Skeletal muscle tissue (tissue), 4 donors: ENCODE results near the gene NCS1. TPM values are rescaled to one million over a fixed set of nuclear protein-coding genes. Genes with fewer than 3 reads are reported as not detected.

Source experiments
- H3K27ac ChIP-seq: one replicate; pipeline ENCODE4 v1.7.0; 2013; ENCODE audit warnings: mild to moderate bottlenecking, low read depth, low read length, inconsistent platforms
- H3K27me3 ChIP-seq, 3 donors: one replicate each; pipeline ENCODE4 v1.7.0; 2013; ENCODE audit warnings: low read length in 3 of 3; ENCODE audit not compliant: control insufficient read depth in 3 of 3, insufficient read depth in 3 of 3
- H3K36me3 ChIP-seq, 3 donors: one replicate each; pipeline ENCODE4 v1.7.0; 2013; ENCODE audit warnings: low read length in 3 of 3; ENCODE audit not compliant: control insufficient read depth in 3 of 3, insufficient read depth in 3 of 3
- H3K4me1 ChIP-seq, 3 donors: one replicate each; pipeline ENCODE4 v1.7.0; 2013; ENCODE audit warnings: low read length in 3 of 3, mild to moderate bottlenecking in 3 of 3; ENCODE audit not compliant: control insufficient read depth in 3 of 3, insufficient read depth in 3 of 3
- H3K4me3 ChIP-seq, 3 donors: one replicate each; pipeline ENCODE4 v1.7.0; 2013; ENCODE audit warnings: low read length in 3 of 3
- H3K9ac ChIP-seq, 3 donors: one replicate each; pipeline ENCODE4 v1.7.0; 2013; ENCODE audit warnings: low read length in 3 of 3, mild to moderate bottlenecking in 3 of 3, moderate library complexity in 2 of 3, low read depth in 1 of 3
- H3K9me3 ChIP-seq, 3 donors: one replicate each; pipeline ENCODE4 v1.7.0; 2013; ENCODE audit warnings: low read length in 3 of 3; ENCODE audit not compliant: control insufficient read depth in 3 of 3
- total RNA-seq: library from RNA; depleted of rRNA; stranded (reverse); fragments of >200 nt; gene quantifications from one replicate; pipeline ENCODE4 v1.2.3, GENCODE V29; 2014
- donor health status: Osteomylitis.

NCS1 gene
- total RNA-seq, 1 donor from 2014 or later: 19.3 TPM

DNA sequence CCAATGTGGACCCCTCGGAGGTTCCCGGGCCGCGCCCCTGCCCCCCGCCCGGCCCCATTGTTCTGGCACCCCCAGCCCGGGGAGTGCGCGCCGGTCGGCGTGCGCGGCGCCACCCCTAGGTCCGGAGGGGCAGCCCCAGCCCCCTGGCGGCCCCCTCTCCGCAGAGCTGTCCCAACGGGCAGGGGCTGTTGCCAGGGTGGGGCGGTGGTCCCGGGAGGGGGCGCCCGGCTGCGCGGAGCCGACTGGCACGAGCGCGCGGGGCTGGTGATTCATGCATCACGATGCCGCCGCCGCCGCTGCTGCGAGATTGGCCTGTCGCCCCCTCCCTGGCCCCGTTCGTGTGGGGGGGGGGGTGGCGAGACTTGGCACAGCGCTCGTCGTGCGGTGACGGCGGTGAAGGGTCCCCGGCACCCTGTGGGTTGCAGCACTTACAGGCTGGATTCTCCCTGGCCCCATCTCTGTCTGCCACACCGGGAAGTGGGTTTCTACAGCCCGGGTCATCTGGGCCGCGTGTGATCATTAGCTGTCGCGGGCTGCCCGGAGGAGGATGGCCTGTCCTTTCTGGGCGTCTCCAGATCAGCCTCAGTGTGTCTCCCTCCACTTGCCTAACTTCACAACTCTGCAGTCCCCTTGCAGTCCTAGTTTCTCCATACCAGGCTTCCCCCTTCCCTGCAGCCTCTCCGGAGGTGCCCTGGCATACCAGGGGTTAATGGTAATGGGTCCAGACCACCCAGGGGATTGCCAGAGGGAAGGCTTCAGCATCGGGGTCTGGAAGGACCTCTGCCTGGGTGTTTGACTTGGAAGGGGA lies 858 bp downstream of the NCS1 start:
- Histone ChIP-seq H3K9me3 (no peaks in the 10 kb centered on the region), H3K27me3 (peaks cover 3 to 13% (median 12%) of the 10 kb centered on the region in 3 donors), H3K36me3 (no peaks in the 10 kb centered on the region), H3K4me1 (peaks cover 5 to 12% (median 6%) of the 10 kb centered on the region in 3 donors), H3K9ac (peak overlapping the region in 2 of 3 donors; percentile 50 to 57), H3K4me3 (peak overlapping the region; percentile 43 to 52 (median 45)), H3K27ac (no peak overlapping the region)

DNA sequence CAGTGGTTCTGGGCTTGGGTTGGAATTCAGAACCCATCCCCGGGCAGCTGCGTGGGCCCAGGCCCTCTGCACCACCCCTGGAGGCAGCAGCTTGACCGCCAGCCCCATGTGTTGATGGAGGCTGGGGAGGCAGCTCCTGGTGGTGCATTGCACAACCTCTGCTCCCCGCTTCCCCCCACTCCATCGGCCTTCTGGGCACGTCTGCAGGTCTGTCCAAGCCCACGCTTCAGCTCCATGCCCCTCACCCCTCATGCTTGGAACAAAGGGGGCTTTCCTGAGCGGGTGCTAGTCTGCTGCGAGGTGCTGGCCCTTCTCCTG lies 1.4 kb downstream of the NCS1 start:
- Histone ChIP-seq H3K9ac (peak overlapping the region in 1 of 3 donors; percentile 50), H3K27ac (no peak overlapping the region), H3K36me3 (no peaks in the 10 kb centered on the region), H3K27me3 (peaks cover 3 to 13% (median 12%) of the 10 kb centered on the region in 3 donors), H3K9me3 (no peaks in the 10 kb centered on the region), H3K4me1 (peaks cover 5 to 12% (median 6%) of the 10 kb centered on the region in 3 donors), H3K4me3 (peak overlapping the region; percentile 43 to 52 (median 45))

DNA sequence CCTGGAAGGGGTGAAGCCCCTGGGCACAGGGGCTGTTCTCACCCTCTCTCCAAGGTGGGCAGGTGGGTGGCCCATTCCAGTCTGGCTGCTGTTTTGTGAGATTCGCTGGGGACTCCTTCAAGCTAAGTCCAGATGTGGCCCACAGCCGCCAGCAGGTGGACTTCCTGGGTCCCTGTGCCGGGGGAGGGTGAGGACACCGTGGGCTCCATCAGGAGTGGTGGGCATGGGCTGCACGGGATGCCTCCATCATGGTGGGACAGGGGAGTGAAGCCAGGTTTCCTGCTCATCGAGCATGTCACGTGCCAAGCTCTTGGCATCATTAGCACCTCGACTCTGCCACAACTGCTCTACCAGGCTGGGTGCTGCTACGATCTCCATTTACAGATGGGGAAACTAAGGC lies 1.8 kb downstream of the NCS1 start:
- Histone ChIP-seq H3K36me3 (no peaks in the 10 kb centered on the region), H3K9ac (no peak overlapping the region), H3K27ac (no peak overlapping the region), H3K4me3 (no peak overlapping the region), H3K4me1 (peaks cover 5 to 12% (median 6%) of the 10 kb centered on the region in 3 donors), H3K9me3 (no peaks in the 10 kb centered on the region), H3K27me3 (peaks cover 3 to 13% (median 12%) of the 10 kb centered on the region in 3 donors)

DNA sequence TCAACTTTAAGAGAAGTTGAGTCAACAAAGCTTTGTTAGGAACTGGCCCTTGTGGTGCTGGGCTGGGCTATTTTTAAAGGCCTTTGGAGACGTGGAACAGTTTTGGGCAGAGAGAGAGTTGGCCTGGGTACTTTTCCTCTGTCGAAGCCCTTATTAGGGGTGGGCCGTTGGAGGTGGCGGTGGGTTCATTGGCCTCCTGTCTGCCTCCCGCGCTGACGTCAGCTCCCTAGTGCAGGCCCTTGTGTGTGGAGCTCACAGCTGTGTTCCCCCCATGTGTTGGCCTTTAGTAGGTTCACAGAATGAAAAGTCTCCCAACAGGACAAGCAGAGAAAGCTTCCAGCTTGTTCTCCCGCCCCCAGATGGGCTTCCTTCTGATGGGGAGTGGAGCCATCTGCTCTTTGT lies 2.7 kb downstream of the NCS1 start:
- no peaks in the 10 kb centered on the region for H3K36me3 ChIP-seq
- H3K4me3 ChIP-seq: no peak overlapping the region
- H3K27me3 ChIP-seq: peaks cover 3 to 13% (median 12%) of the 10 kb centered on the region in 3 donors
- no peaks in the 10 kb centered on the region for H3K9me3 ChIP-seq
- no peak overlapping the region for H3K9ac ChIP-seq
- peaks cover 5 to 12% (median 6%) of the 10 kb centered on the region in 3 donors for H3K4me1 ChIP-seq
- H3K27ac ChIP-seq: no peak overlapping the region

GRCh38 chr9:130175355-130175754 lies 3.2 kb downstream of the NCS1 start:
- no peak overlapping the region for H3K27ac ChIP-seq

DNA sequence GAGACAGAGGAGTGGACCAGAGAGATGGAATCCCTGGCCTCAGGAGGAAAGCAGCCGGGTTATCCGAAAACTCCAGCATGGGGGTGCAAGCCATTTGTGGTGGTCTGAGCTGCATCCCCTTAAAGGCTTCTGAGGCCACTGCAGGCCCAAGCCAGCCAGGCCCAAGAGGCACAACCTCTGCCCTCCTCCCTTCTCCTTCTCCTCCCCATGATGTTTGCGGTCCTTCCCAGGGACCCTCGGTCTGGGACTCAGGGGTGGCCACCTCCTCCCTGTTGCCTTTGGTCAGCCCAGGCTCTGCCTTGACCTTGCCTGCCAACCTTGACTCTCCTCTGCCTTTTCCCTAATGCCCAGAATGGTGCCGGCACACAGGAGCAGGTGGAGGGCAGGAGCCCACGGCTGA lies 4.6 kb downstream of the NCS1 start:
- H3K27me3 ChIP-seq: peaks cover 3 to 13% (median 12%) of the 10 kb centered on the region in 3 donors
- H3K9ac ChIP-seq: no peak overlapping the region
- no peaks in the 10 kb centered on the region for H3K9me3 ChIP-seq
- H3K4me1 ChIP-seq: peaks cover 5 to 11% (median 6%) of the 10 kb centered on the region in 3 donors
- no peak overlapping the region for H3K27ac ChIP-seq
- H3K36me3 ChIP-seq: no peaks in the 10 kb centered on the region
- no peak overlapping the region for H3K4me3 ChIP-seq

More at GRCh38 chr9:130175355-130175754, 3.2 kb downstream of the NCS1 start:
- Histone ChIP-seq H3K36me3 (no peaks in the 10 kb centered on the region), H3K4me3 (no peak overlapping the region), H3K27me3 (peaks cover 3 to 13% (median 12%) of the 10 kb centered on the region in 3 donors), H3K4me1 (peaks cover 5 to 12% (median 6%) of the 10 kb centered on the region in 3 donors), H3K9ac (no peak overlapping the region), H3K9me3 (no peaks in the 10 kb centered on the region)

GRCh38 chr9:130177898-130178805 lies 5.9 kb downstream of the NCS1 start:
- H3K27me3 ChIP-seq: peaks cover 3 to 12% (median 10%) of the 10 kb centered on the region in 3 donors
- no peaks in the 10 kb centered on the region for H3K9me3 ChIP-seq
- no peaks in the 10 kb centered on the region for H3K36me3 ChIP-seq
- no peak overlapping the region for H3K4me3 ChIP-seq
- H3K27ac ChIP-seq: no peak overlapping the region
- no peak overlapping the region for H3K9ac ChIP-seq
- peaks cover 4 to 11% (median 4%) of the 10 kb centered on the region in 3 donors for H3K4me1 ChIP-seq

GRCh38 chr9:130179331-130179907 lies 7.2 kb downstream of the NCS1 start:
- H3K9me3 ChIP-seq: no peaks in the 10 kb centered on the region
- peaks cover 0 to 3% (median 0%) of the 10 kb centered on the region in 3 donors for H3K4me1 ChIP-seq
- H3K27me3 ChIP-seq: no peaks in the 10 kb centered on the region
- no peaks in the 10 kb centered on the region for H3K36me3 ChIP-seq
- no peak overlapping the region for H3K9ac ChIP-seq
- no peak overlapping the region for H3K27ac ChIP-seq
- no peak overlapping the region for H3K4me3 ChIP-seq

GRCh38 chr9:130180516-130180915 lies 8.3 kb downstream of the NCS1 start:
- H3K4me1 ChIP-seq: peaks cover 0 to 3% (median 0%) of the 10 kb centered on the region in 3 donors
- no peak overlapping the region for H3K9ac ChIP-seq
- no peak overlapping the region for H3K27ac ChIP-seq
- no peaks in the 10 kb centered on the region for H3K27me3 ChIP-seq
- no peak overlapping the region for H3K4me3 ChIP-seq
- H3K9me3 ChIP-seq: no peaks in the 10 kb centered on the region
- no peaks in the 10 kb centered on the region for H3K36me3 ChIP-seq
